IPS-NIHi11 (cell line): ENCODE results near the gene LRRC10B.

Experiments
- DNase-seq: peaks from one replicate; pipeline ENCODE4 v3.0.0; 2012; ENCODE audit warnings: mixed read lengths, low spot score

Gene LRRC10B

DNA sequence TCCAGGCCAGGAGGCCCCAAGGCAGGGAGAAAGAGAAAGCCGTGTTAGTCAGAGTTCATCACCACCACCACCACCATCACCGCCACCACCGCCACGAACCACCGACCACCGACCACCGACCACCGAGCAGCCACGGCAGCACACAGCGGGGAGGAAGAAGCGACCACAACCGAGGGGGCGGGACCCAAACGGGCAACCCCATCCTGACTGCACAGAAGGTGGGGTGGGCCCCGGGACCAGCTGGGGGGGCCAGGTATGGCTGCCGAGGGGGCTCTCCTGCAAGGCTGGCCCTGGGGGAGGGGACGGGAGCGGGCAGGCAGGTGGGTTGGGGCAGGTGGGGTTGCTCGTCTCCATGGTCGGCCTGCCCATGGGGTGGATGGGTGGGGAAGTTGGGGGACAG, 38.1 kb downstream of the LRRC10B start:
- DNase-seq: no peak

DNA sequence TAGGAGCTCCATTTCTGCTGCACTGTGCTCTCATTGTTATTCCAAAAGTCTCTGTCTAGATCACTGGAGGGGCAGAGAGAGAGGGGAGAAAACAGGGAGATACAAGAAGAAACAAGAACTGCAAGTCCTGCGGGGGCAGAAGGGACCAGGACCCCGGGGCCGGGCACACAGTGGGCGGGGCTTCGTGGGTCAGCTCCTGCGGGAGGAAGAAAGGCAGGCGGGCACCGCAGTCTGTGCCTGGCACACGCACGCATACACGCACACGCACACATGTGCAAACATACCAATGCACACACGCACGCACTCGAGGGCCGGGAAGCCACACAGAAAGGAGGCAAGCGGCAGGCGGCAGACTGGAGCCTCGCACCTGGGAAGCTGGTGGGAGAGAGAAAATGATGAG, 38.7 kb downstream of the LRRC10B start:
- DNase-seq: no peak

DNA sequence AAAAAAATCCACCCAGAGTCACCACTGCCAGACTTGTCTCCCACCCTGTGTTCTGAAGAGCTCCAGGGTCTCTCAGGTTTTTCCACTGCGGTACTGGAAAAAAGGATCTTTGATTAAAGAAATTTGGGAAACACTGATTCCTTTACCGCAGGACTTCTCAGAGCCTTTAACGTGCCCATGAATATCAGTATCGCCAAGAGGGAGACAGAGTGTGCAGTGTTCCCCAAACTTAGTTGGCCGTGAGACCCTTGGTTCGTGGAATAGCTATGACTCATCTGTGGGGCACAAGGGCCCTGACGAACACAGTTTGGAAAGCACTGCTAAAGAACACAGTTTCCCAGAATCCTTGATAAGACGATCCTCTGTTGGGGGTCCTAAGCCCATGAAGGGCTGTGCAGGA, 40.6 kb downstream of the LRRC10B start:
- DNase-seq: no peak

DNA sequence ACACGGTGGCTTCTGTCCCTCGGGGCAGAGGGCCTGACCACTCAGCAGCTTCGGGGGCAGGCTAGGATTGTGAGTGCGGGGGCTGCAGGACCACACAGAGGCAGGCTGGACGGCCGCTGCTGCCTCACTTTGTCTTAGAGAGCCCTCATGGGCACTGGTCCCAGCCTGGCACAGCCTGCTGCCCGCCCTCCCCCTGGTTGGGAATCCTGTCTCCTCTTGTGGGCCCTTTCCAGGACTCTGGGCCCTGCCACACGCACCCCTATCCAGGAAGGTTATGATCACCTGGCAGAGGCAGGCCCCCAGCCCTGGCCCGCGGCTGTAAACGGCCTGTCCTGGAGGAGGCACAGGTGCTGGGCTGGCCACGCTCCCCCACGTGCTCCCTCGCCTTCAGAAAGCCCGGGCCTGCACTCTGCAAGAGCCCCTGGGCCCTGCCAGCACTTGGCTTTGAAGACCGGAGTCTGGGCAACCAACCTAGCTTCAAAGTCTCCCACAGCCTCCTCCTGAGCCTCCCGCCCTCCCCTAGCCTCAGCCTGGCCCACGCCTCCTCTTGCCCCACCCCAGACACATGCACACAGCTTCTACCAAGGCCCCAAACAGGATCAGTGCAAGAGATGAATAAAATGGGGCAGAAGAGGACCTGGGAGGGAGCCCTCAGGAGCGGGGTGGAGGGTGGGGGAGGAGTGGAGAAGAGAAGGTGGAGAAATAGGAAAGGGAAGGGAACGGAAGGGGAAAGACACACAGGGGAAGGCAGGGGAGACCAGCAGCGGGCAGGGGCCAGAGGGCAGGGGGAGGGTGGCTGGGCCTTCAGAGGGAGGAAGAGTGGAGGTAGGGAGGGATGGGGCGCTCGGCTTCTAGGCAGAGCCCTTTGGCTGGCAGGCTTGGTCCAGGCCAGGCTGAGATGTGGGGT, 41.4 kb downstream of the LRRC10B start:
- no peak for DNase-seq

DNA sequence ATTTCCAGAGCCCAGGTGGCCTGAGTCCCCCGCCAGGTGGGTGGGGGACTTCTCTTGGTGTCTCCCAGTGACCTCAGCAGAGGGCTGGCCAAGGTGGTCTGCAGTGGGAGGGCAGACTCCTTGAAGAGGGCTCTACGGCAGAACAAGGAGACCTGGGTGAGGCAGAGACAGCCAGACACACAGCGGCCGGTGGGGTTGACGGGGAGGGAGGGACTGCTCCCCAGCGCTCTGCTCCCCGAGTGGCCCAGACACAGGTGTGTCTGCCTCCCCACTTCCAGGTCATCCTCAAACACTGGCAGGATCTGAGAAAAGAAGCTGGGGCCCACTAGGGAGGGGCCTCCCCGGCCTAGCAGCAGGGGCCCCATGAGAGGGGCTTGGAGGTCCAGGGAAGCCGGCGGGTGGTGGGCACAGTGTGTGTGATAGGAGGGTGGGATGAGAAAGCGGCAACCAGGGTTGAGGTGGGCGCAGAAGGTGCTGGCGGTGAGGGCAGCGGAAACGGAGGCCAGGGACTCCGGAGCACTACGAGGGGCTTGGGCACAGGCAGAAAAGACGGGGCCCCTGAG, 42.2 kb downstream of the LRRC10B start:
- no peak for DNase-seq

DNA sequence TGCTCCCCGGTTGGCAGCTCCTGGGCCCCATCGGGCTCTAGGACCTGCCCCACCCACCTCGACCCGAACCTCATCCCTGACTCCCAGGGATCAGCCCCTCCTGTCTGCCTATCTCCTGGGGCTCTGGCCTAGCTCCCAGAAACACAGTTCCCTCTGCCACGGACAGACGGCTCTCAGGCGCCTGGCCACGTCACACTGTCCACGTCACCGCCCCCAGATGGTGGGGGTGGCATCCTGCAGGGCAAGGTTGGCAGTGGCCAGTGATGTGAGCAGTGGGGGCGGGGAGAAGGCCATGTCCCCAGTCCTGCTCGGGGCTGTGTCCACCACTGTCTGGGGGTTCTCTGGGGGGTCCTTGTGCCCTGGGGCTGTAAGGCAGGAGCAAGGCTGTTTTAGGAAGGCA, 43.1 kb downstream of the LRRC10B start:
- peak; percentile 52 for DNase-seq

DNA sequence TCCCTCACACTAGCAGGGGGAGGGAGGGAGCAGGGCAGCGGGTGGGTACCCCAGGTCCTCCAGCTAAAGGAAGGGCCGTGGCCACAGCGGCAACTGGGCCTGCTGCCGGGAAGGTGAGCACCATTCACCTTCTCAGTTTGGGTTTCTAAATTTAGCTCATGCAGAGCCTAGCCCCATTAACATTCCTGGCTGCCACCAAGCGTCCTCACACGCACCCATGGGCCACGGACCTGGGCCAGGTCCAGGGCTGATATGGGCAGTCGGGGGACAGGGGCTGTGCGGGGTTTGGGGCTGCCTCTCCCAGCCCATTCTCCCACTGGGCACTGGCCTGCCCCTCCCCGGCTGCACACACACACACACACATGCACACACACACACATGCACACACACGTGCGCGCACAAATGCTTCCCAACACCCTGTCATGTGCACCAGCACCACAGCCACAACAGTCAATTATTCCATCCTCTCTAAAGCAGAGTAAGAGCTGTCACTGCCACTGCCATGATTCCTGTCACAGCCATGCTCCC, 43.6 kb downstream of the LRRC10B start:
- DNase-seq: no peak

DNA sequence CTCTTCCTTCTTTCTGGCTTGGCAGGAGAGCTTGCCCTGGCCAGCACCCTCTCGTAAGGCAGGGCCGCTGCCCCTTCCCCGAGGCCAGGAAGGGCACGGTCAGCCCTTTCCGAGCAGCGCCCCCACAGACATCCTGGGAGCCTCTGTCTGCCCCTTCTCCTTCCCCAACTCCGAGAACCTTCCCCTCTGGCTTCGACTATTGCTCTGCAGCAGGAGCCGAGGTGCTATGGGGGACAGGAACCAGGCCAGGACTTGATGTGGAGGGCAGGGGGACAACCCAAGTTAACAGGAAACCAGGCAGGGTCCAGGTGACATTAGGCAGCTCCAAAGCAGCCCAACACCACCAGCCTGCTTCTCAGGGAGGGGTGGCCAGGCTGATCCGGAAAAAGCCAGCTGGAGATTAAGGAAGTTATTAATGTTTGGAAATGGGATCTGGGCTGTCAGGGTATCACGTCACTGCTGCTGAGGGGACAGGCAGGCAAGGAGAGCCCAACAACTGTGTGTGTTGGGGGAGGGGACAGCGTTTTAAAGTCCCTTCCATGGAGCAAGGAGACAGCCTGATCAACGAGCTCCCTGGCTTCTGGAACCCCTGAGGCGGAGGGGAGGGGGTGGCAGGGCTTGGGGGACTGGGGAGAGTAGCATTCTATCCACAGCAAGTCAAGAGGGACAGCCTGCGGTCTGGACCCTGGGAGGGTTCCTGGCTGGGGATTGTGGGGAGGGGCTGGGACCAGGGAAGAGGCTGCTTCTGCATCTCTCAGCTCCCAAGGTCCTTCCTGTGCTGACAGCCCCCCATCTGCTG, 45.0 kb downstream of the LRRC10B start:
- no peak for DNase-seq

DNA sequence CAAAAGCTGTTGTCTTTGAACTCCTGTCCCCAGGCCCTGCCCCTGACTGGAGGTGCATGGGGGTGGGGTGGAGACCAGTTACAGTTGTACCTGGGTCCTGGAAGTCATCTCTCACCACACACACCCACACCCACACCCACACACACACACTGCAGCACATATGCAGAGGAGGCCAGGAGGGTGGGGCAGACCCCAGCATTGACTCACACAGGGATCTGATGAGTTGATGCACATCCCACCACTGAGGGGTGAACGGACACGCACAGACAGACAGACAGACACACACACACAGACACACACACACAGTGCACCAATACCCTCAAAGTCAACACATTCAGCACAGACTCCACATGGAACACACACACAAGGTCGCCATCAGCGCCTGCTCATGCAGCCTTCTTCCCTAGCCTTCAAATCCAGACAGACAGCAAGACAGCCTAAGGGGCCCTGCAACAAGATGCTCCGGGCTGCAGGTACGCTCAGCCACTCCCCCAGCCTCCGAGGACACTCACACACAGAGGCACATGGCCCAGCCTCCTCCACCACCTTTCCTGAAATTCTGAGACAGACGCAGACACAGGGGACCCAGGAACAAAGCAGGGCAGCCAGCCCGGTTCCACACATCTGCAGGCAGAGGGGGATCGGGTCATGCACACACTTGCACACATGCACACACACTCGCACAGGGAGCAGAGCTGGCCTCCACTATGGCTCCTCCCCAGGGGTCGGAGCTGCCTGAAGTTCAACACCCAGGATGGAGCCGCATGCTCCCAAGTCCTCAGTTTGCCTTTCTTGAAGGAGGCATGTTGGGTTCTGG, 45.8 kb downstream of the LRRC10B start:
- no peak for DNase-seq

DNA sequence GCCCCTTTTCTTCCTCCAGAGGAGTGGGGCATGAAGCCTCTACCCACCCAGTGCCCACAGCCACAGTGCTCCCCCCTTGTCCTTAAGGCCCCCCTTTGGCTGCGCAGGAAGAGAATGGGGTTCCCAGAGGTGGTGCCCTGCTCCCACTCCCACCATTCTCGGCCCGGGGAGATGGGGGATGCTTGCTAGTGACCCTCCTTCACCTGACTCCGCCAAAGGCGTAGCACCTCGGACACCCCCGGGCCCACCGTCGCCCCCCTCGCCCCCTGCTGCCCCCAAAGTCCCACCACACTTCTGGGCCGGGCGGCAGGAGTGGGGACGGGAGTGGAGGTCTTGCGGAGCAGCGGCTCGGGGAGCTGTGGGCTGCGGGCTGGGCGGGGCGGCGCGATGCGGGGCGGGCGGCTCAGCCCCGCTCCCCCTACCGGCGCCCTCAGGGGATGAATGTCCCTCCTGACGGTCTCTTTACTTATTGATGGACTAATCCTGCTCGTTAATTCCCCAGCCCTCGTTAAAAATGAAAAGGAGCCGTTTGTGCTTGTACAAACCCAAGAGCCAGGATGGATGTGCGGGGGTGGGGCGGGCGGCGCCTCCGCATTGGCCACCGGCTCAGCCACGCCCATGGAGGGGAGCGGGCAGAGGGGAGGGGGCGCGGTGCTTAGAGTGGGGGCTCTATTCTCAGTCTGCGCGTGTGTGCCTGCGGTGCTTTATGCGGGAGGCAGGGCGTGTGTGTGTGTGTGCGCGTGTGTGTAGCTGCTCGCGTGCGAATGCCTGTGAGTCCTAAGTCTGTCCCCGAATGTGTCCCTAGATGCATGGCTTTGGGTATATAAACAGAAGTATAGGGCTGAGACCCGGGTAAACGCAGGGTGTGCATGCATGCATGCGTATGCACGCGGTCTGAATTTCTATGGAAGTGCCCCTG, 46.8 kb downstream of the LRRC10B start:
- peak; percentile 81 for DNase-seq

DNA sequence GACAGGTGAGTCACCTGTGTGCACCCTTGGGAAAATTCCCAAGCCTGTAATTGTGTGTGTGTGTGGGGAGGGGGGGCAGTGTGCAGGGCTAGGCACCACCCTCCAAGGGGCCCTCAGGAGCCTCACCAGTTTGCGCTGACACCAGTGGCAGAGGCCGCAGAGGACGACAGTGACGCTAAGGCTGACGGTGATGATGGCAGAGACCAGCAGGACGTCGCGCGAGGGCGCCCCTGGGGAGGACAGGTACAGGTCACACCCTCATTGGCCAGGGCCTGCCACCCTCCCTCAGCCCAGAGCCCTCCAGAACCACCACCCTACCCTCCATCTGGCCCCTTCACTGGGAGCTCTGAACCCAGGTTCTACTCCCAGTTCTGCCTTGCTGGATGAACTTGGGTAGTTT, 47.4 kb downstream of the LRRC10B start:
- DNase-seq: no peak

DNA sequence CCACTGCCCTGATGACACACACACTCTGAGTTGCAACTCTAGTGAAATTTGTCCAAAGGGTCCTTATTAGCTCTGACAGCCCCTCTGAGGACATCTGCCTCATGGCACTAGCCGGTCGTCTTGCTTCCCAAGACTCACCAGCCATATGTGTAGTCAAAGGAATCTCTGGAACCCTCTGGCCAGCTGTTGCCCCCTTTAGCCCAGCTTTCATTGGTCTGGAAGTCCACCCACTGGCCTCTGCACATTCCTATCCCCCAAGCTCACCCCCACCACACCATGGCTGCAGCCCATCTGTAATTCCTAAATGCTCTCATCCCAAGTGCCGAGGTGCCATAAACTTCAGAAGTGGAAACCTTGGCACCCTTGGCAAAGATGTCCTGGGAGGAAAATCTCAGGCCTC, 48.1 kb downstream of the LRRC10B start:
- no peak for DNase-seq
